Measurements from ENCODE around the gene ZC3H12A.

DNA sequence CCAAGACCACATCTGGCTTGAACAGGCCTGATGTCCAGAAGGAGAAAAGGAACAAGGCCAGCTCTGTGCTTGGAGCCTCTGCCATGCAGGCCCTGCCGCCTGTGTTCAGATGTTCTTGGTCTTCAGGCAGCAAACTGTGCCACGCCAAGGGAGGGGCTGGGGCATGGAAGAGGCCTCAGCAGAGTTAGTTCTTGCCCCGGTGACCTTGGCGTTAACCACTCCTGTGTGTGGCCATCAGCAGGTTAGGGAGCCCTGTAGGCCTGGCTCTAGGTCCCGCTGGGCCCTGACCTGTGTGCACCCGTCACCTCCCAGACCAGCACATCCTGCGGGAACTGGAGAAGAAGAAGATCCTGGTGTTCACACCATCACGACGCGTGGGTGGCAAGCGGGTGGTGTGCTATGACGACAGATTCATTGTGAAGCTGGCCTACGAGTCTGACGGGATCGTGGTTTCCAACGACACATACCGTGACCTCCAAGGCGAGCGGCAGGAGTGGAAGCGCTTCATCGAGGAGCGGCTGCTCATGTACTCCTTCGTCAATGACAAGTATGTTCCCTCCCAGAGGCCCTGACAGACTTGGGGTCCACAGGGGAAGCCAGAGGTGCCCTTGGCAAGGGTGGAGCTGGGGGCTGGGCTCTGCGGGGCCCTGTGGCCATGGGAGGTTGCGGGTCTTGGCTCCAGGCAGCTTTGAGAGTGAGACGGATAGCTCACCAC is 7.1 kb downstream of the ZC3H12A start:
- TF ChIP-seq, protein P1, sequence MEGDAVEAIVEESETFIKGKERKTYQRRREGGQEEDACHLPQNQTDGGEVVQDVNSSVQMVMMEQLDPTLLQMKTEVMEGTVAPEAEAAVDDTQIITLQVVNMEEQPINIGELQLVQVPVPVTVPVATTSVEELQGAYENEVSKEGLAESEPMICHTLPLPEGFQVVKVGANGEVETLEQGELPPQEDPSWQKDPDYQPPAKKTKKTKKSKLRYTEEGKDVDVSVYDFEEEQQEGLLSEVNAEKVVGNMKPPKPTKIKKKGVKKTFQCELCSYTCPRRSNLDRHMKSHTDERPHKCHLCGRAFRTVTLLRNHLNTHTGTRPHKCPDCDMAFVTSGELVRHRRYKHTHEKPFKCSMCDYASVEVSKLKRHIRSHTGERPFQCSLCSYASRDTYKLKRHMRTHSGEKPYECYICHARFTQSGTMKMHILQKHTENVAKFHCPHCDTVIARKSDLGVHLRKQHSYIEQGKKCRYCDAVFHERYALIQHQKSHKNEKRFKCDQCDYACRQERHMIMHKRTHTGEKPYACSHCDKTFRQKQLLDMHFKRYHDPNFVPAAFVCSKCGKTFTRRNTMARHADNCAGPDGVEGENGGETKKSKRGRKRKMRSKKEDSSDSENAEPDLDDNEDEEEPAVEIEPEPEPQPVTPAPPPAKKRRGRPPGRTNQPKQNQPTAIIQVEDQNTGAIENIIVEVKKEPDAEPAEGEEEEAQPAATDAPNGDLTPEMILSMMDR (conservative IDR thresholded peaks at IDR 0.05; ENCODE audit: low read depth, low read length) = no peak
- TF ChIP-seq POLR2A (IDR thresholded peaks at IDR 0.05; ENCODE audit: low read depth, low read length) = no peak
- TF ChIP-seq SMC3 (IDR thresholded peaks at IDR 0.05; ENCODE audit: low read depth, low read length) = no peak
- no peak for TF ChIP-seq MXI1 (IDR thresholded peaks at IDR 0.05; ENCODE audit: borderline replicate concordance, low read depth, low read length)
- no peak for TF ChIP-seq MAZ (IDR thresholded peaks at IDR 0.05; ENCODE audit: borderline replicate concordance, low read depth, low read length)
- no peak for TF ChIP-seq BHLHE40 (IDR thresholded peaks at IDR 0.05; ENCODE audit: low read depth, low read length)
- TF ChIP-seq CEBPB (IDR thresholded peaks at IDR 0.05; ENCODE audit: low read depth, low read length) = no peak
- TF ChIP-seq CHD1 (IDR thresholded peaks at IDR 0.05; ENCODE audit: low read depth, low read length) = no peak
- TF ChIP-seq MAFK (IDR thresholded peaks at IDR 0.05; ENCODE audit: low read depth, low read length) = no peak
- no peak for TF ChIP-seq RAD21 (IDR thresholded peaks at IDR 0.05; ENCODE audit: low read length)

Measured in IMR-90 (cell line).